K562 (cell line): ENCODE data around the gene CTSZ. TPM values are rescaled to one million over a fixed set of nuclear protein-coding genes. Genes with fewer than 3 reads are reported as not detected.

Experiments used
- ETV6 ChIP-seq, 3 experiments: fragments of 150-350 bp in 1 of 3; sonication (generic) in 1 of 3; formaldehyde crosslinking in 1 of 3; IDR thresholded peaks; 2 replicates each; pipeline versions ENCODE4 v1.6.1 to v1.8.0; 2014 to 2022; ENCODE audit warnings: borderline replicate concordance in 2 of 3, low read depth in 2 of 3, antibody characterized with exemption in 1 of 3, low read length in 1 of 3, mild to moderate bottlenecking in 1 of 3, missing genetic modification reagents in 1 of 3
- GABPA ChIP-seq: fragments of 200-800 bp; sonication (Bioruptor generic); conservative IDR thresholded peaks from 2 replicates; pipeline ENCODE4 v1.6.1; 2016; ENCODE audit warnings: low read depth, missing genetic modification characterization, missing compliant biosample characterization
- HCFC1 ChIP-seq: IDR thresholded peaks from 2 replicates; pipeline ENCODE4 v1.6.1; 2012; ENCODE audit warnings: low read depth, low read length, improper control_type of control experiment
- HEY1 ChIP-seq: fragments of 250-450 bp; sonication (Bioruptor Pico); IDR thresholded peaks from 2 replicates; pipeline ENCODE4 v1.5.0; 2020; ENCODE audit warnings: mild to moderate bottlenecking, moderate library complexity, borderline replicate concordance
- ILF3 ChIP-seq: fragments of 450-650 bp; IDR thresholded peaks from 2 replicates; pipeline ENCODE4 v1.6.1; 2018; ENCODE audit warnings: antibody characterized with exemption, mild to moderate bottlenecking, moderate library complexity, borderline replicate concordance
- KLF16 ChIP-seq: IDR thresholded peaks from 2 replicates; pipeline ENCODE4 v1.6.1; 2016; ENCODE audit warnings: antibody characterized with exemption
- MIER1 ChIP-seq: fragments of 450-650 bp; IDR thresholded peaks from 2 replicates; pipeline ENCODE4 v1.6.1; 2016; ENCODE audit warnings: antibody characterized with exemption, mild to moderate bottlenecking, low read depth
- NR1H2 ChIP-seq: sonication (generic); formaldehyde crosslinking; IDR thresholded peaks from 2 replicates; pipeline ENCODE4 v1.4.0; 2020; ENCODE audit warnings: mild to moderate bottlenecking, missing genetic modification reagents
- NR4A1 ChIP-seq, 2 experiments: fragments of 250-450 bp in 1 of 2; fragments of 450-650 bp in 1 of 2; sonication (Bioruptor Pico) in 1 of 2; IDR thresholded peaks; 2 replicates each; pipeline versions ENCODE4 v1.4.0 to v1.6.1; 2016 to 2020; ENCODE audit warnings: mild to moderate bottlenecking in 2 of 2, missing compliant biosample characterization in 1 of 2, missing genetic modification characterization in 1 of 2, moderate library complexity in 1 of 2
- PTRF ChIP-seq: fragments of 450-650 bp; IDR thresholded peaks from 2 replicates; pipeline ENCODE4 v1.6.1; 2016; ENCODE audit warnings: mild to moderate bottlenecking, missing genetic modification characterization, missing compliant biosample characterization
- SIN3B ChIP-seq: fragments of 450-650 bp; IDR thresholded peaks from 2 replicates; pipeline ENCODE4 v1.6.1; 2017; ENCODE audit warnings: low read depth, mild to moderate bottlenecking, moderate library complexity
- SIX5 ChIP-seq, 2 experiments: IDR thresholded peaks; 2 replicates each; pipeline ENCODE4 v1.6.1; 2011; ENCODE audit warnings: low read length in 2 of 2, borderline replicate concordance in 1 of 2, low read depth in 1 of 2, mild to moderate bottlenecking in 1 of 2, moderate library complexity in 1 of 2; ENCODE audit not compliant: insufficient read depth in 1 of 2
- SREBF1 ChIP-seq: fragments of 150-350 bp; IDR thresholded peaks from 2 replicates; pipeline ENCODE4 v1.6.1; 2014; ENCODE audit warnings: antibody characterized with exemption, low read depth, low read length, borderline replicate concordance
- SRSF7 ChIP-seq: fragments of 200-400 bp; formaldehyde crosslinking; optimal IDR thresholded peaks from 2 replicates; pipeline ENCODE3; 2017; ENCODE audit warnings: mild to moderate bottlenecking, low read depth, low read length
- TCF7L2 ChIP-seq: fragments of 150-350 bp; IDR thresholded peaks from 2 replicates; pipeline ENCODE4 v1.6.1; 2016; ENCODE audit warnings: low read depth, mild to moderate bottlenecking, low read length, moderate library complexity
- TGIF2 ChIP-seq: sonication (generic); formaldehyde crosslinking; IDR thresholded peaks from 2 replicates; pipeline ENCODE4 v1.8.1; 2022; ENCODE audit warnings: mild to moderate bottlenecking, missing genetic modification reagents, moderate library complexity
- VEZF1 ChIP-seq: fragments of 200-800 bp; sonication (Bioruptor generic); IDR thresholded peaks from 2 replicates; pipeline ENCODE4 v1.6.1; 2017; ENCODE audit warnings: missing genetic modification characterization, missing compliant biosample characterization
- ZNF398 ChIP-seq: fragments of 250-450 bp; sonication (Bioruptor Pico); IDR thresholded peaks from 2 replicates; pipeline ENCODE4 v1.8.0; 2021; ENCODE audit warnings: moderate library complexity, mild to moderate bottlenecking, inconsistent platforms
- ZNF511 ChIP-seq: sonication (generic); formaldehyde crosslinking; IDR thresholded peaks from 2 replicates; pipeline ENCODE4 v1.8.0; 2022; ENCODE audit warnings: mild to moderate bottlenecking, missing genetic modification reagents
- ZNF583 ChIP-seq: fragments of 250-450 bp; sonication (Bioruptor Pico); IDR thresholded peaks from 2 replicates; pipeline ENCODE4 v1.4.0; 2020
- polyA plus RNA-seq, 8 experiments: library from polyadenylated mRNA; depleted of rRNA in 4 of 8; stranded (reverse) in 5 of 8; unstranded in 3 of 8; fragments of >200 nt; fragmentation: Nextera tagmentation in 2 of 8; fragmentation: Illumina TruSeq in 1 of 8; extraction: Ambion mirVana in 2 of 8; extraction: Trizol in 1 of 8; gene quantifications; 2 replicates each; pipeline versions ENCODE4 v1.2.1 to v1.2.3, GENCODE V29; 2011 to 2014; ENCODE audit warnings: inconsistent platforms in 1 of 8, missing spikeins in 1 of 8
- total RNA-seq, 7 experiments: library from RNA; depleted of rRNA in 6 of 7; stranded (reverse); fragments of >200 nt in 6 of 7; fragmentation: Illumina TruSeq in 2 of 7; extraction: Trizol in 2 of 7; gene quantifications; 2 replicates each; pipeline versions ENCODE4 v1.2.1 to v1.2.3, GENCODE V29; 2011 to 2021; ENCODE audit warnings: low replicate concordance in 1 of 7
- TF ChIP-seq, protein P1 (sequence below), 2 experiments: fragments of 450-650 bp; IDR thresholded peaks; 2 replicates each; pipeline ENCODE4 v1.6.1; 2016

CTSZ gene
- total and polyA plus RNA-seq, 9 of the 15 experiments (the other 6 are each of a cell fraction or from before 2014, with no cell fraction given), result 1.6 to 143 (median 82.8) TPM

DNA sequence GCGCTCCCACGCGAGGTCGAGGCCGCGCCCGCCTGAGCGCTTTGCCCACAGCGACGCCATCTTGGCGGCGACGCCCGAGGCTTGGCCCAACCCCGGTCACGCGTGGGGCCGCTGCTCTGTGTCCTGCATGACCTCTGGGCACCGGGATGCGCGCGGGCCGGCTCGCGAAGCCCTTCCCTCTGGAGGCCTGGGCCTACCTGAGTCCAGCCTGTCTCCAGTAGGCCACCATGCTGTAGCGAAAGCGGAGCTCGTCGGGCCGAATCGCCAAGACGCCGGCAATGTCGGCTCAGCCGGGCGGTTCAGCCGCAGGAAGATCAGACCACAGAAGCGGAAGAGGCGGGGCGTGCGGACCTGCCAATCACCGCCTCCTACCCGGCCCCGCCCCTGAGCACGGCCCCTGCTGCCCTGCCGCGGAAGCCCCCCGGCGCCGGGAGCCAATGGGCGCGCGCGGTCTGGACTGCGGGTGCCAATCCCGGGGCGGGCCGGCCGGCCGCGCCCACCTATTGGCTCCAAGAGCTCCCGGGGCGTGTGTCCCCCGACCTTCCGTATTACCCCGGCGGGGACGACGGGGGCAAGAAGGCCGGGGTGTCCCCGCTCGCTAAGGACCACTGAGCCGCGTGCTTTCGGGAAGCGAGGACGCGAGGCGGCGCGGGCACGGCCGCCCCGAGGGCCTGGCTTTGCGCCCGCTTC lies 25.1 kb upstream of the CTSZ start, which contains the start of gene ATP5F1E (continued):
- TF ChIP-seq, protein P1, sequence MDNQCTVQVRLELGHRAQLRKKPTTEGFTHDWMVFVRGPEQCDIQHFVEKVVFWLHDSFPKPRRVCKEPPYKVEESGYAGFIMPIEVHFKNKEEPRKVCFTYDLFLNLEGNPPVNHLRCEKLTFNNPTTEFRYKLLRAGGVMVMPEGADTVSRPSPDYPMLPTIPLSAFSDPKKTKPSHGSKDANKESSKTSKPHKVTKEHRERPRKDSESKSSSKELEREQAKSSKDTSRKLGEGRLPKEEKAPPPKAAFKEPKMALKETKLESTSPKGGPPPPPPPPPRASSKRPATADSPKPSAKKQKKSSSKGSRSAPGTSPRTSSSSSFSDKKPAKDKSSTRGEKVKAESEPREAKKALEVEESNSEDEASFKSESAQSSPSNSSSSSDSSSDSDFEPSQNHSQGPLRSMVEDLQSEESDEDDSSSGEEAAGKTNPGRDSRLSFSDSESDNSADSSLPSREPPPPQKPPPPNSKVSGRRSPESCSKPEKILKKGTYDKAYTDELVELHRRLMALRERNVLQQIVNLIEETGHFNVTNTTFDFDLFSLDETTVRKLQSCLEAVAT (IDR thresholded peaks at IDR 0.05), result peak in 1 of 2 experiments; percentile 57; a peak in 1 of 4 replicates
- peak; percentile 95 for TF ChIP-seq GABPA
- no peak for TF ChIP-seq TCF7L2
- TF ChIP-seq NR4A1 (CRISPR knock-in tag; IDR thresholded peaks at IDR 0.05), result peak; percentile 99
- peak; percentile 99 for TF ChIP-seq NR4A1 (tag; IDR thresholded peaks at IDR 0.05)
- 0 out of 2 replicates have a peak, but pooled peaks have one; percentile 39 for TF ChIP-seq NR1H2 (CRISPR knock-in tag)
- no peak; the same call in 1 of the 2 replicates for TF ChIP-seq HEY1 (CRISPR knock-in tag)
- no peak for TF ChIP-seq ZNF511
- TF ChIP-seq SIX5 (IDR thresholded peaks at IDR 0.05; ENCODE audit: borderline replicate concordance in 1 of 2, insufficient read depth in 1 of 2, low read depth in 1 of 2, low read length in 2 of 2), result no peak
- peak; percentile 35; the same call in 1 of the 2 replicates for TF ChIP-seq SIN3B
- TF ChIP-seq ILF3, result no peak; the same call in 1 of the 2 replicates
- TF ChIP-seq ZNF583 (CRISPR knock-in tag), result peak; percentile 98
- TF ChIP-seq ETV6 (IDR thresholded peaks at IDR 0.05; ENCODE audit: borderline replicate concordance in 1 of 2, low read depth in 2 of 2, low read length in 1 of 2), result no peak
- no peak for TF ChIP-seq ETV6 (CRISPR knock-in tag; IDR thresholded peaks at IDR 0.05; ENCODE audit: borderline replicate concordance)
- peak; percentile 77; the same call in 1 of the 2 replicates for TF ChIP-seq ZNF398 (CRISPR knock-in tag)
- TF ChIP-seq KLF16, result no peak
- TF ChIP-seq VEZF1 (CRISPR knock-in tag), result peak; percentile 83
- TF ChIP-seq TGIF2 (CRISPR knock-in tag), result peak; percentile 75; the same call in 1 of the 2 replicates
- peak; percentile 55; the same call in 1 of the 2 replicates for TF ChIP-seq PTRF (tag)
- TF ChIP-seq HCFC1, result no peak; the same call in 1 of the 2 replicates
- no peak for TF ChIP-seq MIER1
- no peak for TF ChIP-seq SREBF1
- no peak for TF ChIP-seq SRSF7
